AG09319 (cell line): ENCODE results near the gene MSANTD1.

Experiments used
- DNase-seq: peaks from one replicate; pipeline ENCODE4 v3.0.0-alpha.2; 2010; ENCODE audit warnings: low read depth; ENCODE audit errors: extremely low read depth
- CTCF ChIP-seq: IDR thresholded peaks from 2 replicates; pipeline ENCODE4 v1.5.1; 2011; ENCODE audit warnings: low read depth, mild to moderate bottlenecking, inconsistent platforms, low read length, moderate library complexity

The MSANTD1 gene

GRCh38 chr4:3223956-3224748, 24.8 kb upstream of the MSANTD1 start:
- TF ChIP-seq CTCF, result no peak
- no peak for DNase-seq

GRCh38 chr4:3225071-3225850, 23.7 kb upstream of the MSANTD1 start:
- no peak for TF ChIP-seq CTCF
- DNase-seq, result no peak

- no peak for DNase-seq
- TF ChIP-seq CTCF, result no peak
These were observed 23.0 kb upstream of the MSANTD1 start for GRCh38 chr4:3225936-3226335.

- no peak for DNase-seq
- no peak for TF ChIP-seq CTCF
These were observed 22.5 kb upstream of the MSANTD1 start for GRCh38 chr4:3226467-3226866.

GRCh38 chr4:3226944-3227343, 22.0 kb upstream of the MSANTD1 start:
- TF ChIP-seq CTCF, result no peak
- DNase-seq, result no peak

GRCh38 chr4:3227878-3228675, 20.9 kb upstream of the MSANTD1 start:
- TF ChIP-seq CTCF, result no peak

More at GRCh38 chr4:3227878-3228675, 20.9 kb upstream of the MSANTD1 start:
- no peak for DNase-seq
